HG02938 (cell line): Measurements from ENCODE around the gene NKAIN2.
"Not testable (repeated sequence)": the region's sequence is repeated elsewhere in the genome, so short reads cannot be mapped to it uniquely, and the experiment has no call there.

Source experiments
- ATAC-seq: cut with Tn5 transposase; IDR thresholded peaks from one replicate; pipeline ENCODE4 v1.9.1; 2021; ENCODE audit warnings: mild to moderate bottlenecking, moderate library complexity; ENCODE audit not compliant: unreplicated experiment

Gene NKAIN2

DNA sequence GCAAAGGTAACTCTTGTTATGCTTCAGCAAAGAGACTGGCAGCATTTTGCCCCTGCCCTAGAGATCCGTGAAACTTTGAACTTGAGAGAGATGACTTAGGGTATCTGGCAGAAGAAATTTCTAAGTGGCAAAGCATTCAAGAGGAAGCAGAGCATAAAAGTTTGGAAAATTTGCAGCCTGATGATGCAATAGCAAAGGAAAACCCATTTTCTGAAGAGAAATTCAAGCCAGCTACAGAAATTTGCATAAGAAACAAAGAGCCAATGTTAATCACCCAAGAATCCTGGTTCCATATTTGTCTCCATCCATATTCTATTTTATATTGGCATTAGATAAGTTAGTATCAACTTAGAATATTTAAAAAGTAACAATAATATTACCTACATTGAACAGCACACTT is 934.1 kb downstream of the NKAIN2 start:
- not testable (repeated sequence) for ATAC-seq

DNA sequence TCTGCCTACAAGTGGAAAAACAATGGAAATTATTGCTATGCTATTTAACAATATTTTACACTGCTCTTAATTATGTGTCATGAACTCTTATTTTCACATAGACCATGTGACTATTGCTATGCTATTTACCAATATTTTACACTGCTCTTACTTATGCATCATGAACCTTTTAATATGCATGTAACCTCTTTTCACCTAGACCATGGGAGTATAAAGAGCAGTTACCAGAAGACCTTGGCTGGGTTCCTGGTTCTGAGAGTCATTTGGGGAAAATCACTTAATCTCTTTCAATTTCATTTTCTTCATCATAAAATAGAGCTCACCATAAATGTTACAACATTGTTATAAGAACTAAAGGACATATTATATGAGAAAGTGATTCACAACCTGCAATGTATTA is 934.8 kb downstream of the NKAIN2 start:
- ATAC-seq: no peak

DNA sequence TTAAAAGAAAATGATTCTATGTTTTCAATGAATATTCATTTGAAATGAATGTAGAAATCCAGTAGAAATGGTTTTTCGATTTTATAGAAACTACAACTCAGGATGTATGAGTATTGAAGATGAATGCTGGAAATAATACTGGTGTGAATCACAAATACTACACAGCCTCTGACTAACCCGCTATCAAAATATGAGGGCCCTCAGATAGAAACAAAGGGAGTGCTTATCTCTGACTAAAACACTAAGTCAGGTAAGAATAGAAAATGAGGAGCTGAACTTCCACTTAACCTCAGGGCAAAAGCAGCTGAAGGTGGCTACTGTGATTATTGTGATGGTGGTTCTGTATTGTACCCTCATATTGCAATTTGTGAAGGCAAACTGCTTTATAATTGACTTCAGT is 937.7 kb downstream of the NKAIN2 start:
- ATAC-seq: no peak

DNA sequence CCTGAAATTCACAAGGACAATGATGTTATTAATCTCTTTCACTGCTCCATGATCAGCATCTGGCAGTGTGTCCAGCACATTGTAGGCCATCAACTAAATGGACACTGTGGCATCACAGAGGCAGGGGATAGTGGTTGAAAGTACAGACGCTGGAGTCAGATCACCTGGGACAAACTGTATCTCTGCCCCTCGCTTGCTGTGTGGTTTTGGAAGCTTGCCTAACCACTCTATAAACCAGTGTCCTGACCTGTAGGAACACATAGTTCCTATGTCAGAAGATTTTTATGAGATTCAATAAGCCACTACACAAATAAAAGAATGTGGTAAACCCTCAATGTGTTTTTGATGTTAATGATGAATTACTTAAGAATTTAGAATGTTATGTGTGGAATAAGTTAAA is 939.3 kb downstream of the NKAIN2 start:
- no peak for ATAC-seq

DNA sequence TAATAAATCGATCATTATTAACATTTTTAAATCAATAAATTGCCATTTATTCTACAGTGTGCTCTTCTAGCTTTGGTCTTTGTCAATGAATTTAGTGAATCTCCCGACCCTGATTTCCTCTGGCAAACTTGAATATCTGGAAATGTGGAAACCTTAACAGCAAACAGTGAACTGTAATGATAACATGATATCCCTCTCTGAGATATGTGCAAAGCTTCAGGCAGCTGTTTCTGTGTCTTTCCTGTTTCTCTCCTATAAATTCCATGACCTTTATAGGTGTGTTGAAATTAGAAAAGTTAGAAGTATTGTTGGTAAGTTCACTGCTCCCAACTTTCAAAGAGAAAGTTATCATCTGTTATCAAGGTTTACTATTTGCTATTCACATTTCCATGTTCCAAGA is 939.8 kb downstream of the NKAIN2 start:
- no peak for ATAC-seq

DNA sequence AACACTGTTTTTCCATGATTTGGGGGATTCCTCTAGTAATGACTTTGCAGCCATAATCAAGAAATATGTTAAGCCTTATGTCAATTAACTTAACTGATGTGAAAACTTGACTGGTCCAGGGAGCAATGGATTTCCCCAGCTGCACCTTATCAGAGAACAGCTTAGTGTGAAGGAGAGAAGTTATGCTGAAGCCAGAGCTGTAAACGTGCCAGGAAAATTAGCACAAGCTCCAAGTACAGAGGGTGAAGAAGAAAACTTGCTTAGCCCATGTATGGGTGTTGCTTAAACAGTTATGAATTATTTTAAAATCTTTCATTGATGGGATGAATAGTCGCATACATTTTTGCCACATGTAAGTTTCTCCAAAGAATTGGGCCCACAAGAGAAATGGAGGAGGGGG is 943.7 kb downstream of the NKAIN2 start:
- ATAC-seq: no peak

DNA sequence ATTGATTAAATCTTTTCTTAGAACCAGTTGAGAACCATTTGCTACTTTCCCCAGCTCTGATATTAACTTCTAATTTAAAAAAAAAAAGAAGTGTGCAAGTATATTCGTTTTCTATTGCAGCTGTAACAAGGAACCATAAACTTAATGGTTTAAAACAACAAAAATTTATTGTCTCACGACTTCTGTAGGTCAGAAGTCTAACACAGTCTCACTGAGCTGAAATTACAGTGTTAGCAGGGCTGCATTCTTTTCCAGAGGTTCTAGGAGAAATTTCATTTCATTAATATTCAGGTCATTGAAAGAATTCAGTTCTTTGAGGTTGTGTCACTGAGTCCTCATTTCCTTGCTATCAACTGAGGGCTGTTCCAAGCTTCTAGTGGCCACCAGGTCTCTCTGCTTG is 945.1 kb downstream of the NKAIN2 start:
- no peak for ATAC-seq

DNA sequence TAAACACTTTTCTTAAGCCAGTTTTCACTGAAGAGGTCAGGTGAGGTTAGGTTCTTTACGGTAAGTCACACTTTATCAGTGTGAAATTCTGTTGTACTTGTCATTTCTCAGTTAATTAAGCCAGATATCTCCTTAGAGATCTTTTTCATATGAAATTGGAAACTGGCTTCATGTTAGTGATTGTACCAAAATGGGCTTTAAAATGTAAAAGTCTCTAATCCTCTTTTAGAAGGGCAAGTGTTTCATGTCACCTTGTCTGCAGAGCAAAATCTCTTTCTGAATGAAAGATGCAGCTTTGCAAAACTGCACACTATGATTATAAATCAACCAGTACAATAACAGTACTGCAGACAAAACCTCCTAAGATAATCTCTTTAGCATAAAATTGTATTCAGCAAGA is 949.3 kb downstream of the NKAIN2 start:
- ATAC-seq: no peak

DNA sequence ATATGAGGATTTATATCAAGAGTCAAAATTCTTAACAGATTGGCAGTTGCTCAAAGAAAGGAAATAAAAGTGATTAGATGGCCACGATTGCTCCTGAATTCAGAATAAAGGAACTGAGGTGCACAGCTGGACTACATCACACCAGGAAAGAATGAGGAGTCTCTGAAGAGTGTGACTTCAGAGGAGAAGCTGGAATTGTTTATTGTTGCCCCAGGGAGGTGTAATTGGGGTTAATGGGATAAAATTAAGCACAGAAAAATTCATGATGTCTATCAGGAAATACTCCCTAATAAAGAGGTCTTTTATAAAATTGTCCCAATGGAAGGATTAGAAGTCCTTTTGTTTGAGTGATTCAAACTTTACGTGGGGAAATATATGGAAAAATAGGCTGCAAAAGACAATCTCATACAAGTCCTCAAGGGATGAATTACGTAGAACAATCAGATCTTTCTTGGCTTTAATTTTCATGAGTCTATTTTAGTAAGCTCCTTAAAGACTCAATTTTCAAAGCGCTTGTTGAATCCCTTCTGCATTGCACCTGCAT is 950.0 kb downstream of the NKAIN2 start:
- ATAC-seq: no peak

DNA sequence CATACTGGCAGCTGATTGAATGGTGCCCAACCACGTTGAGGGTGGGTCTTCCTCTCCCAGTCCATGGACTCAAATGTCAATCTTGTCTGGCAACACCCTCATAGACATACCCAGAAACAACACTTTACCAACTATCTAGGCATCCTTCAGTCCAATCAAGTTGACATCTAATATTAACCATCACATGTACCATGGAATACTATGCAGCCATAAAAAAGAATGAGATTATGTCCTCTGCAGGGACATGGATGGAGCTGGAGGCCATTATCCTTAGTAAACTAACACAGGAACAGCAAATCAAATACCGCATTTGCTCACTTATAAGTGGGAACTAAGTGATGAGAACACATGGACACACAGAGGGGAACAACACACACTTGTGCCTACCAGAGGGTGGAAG is 951.7 kb downstream of the NKAIN2 start:
- no peak for ATAC-seq

DNA sequence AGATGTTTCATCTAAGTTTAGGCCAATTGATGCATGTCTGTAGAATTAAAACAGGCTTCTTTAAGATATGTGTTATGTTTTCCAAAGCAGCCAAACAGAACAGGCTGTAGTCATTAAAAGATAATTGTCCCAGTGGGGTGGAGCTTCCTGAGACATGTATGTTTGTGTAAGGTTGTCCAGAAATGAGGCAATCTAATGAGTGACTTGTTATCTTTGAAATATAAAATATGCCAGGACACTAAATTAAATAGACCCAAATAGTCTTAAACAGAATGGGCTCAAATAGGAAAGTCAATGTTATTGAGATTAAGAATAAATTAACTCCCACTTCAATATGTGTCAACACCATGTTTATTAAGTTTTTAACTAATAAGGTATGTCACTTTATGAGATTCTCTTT is 953.9 kb downstream of the NKAIN2 start:
- ATAC-seq: no peak

DNA sequence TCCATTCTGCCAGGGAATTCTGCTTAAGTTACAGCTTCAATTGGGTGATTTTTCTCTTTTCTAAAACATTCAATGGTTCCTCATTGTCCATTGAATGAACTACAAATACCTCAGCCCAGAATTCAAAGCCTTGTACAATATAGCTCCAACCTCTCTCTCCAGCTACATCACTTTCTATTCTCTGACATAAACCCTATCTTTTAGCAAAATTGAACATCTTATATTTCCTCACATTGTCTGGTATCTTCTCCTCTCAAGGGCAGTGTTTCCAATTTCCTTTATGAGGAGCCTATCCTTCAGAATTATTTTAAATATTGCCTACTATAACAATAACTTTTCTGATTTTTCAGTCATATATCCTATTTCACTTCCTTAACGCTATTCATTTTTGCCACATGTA is 955.0 kb downstream of the NKAIN2 start:
- no peak for ATAC-seq

DNA sequence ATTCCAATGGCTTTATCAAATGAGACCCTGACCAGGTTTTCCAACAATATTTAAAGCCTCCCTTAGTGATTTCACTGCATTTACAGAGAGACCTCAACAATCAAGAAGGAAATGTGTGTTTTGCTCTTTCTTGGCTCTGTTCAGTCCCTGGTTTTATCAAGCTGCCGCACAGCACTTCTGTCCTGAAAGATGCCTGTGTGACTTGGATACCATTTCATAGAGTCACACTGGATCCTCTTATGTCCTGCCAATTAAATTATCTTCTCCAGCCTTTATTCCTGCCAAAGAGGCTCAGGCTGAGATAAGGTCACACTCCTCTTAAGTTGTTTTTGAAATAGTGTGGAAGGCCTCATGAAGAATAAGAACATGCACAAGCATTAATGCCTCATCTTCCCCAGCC is 961.6 kb downstream of the NKAIN2 start:
- no peak for ATAC-seq

DNA sequence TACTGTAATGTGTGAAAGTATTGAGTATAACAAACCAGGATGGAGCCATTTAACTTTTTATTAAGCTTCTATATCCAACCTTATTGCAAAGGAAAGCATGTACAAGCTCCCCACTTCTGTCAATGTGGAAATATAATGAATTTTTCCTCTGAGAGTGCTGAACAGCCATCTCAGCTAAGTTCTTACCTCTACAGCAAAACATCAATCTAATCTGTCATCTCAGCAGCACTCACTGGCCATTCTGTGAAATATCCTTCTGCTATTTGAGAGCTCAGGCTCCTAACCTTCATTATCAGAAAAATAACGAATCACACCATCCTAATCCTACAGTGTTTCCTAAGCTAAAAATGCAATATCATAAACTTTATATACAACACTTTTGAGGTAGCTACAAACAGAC is 964.6 kb downstream of the NKAIN2 start:
- no peak for ATAC-seq

DNA sequence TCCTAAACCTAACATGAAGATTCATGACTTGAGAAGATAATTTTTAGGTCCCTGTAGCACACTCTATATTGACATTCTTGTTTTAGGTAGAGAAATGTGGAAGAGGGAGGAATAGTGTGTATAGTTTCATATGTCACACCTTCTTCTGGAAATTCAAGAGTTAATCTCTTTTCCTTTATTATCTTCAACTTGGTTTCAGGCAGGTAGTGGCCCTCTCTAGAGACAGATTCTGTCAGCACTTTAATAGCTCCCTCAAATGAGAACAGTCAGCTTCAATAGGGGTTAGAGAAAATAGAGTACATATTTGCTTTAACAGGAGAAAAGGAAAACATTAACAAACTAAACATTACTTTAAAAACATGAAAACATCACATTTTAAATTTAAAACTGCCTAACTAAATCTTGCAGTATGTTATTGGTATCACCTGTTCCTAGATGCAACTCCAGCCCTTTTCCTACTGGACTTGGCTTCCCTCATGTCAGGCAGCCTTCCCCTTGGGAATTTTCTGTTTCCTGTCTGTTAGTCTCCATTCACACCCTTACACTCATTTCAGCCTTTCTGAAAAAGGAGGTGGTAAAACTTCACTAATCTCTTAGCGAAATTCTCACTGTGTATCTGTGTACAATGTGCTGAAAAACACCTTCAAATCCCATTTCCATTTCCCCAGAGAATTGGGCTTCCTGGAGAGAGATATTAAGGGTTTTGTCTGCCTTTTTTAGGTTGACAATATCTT is 966.3 kb downstream of the NKAIN2 start:
- ATAC-seq: no peak

DNA sequence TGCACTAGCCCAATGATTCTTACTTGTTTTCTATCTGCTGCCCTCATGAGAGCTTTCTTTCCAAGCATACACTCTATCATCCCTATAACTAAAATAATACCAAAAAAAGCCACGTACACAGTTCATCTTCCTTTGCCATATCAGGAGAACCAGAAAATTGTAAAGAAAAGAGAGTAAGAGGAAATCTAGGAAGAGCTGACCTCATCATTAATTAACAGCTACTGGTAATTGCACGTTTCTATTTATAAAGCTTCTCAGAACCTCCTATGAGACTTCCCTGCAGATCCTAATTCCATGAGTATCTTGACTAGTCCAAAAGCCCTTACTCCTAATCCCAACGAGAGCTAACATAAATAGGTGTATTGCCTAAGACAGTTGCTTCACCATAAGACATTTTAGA is 967.1 kb downstream of the NKAIN2 start:
- ATAC-seq: no peak

DNA sequence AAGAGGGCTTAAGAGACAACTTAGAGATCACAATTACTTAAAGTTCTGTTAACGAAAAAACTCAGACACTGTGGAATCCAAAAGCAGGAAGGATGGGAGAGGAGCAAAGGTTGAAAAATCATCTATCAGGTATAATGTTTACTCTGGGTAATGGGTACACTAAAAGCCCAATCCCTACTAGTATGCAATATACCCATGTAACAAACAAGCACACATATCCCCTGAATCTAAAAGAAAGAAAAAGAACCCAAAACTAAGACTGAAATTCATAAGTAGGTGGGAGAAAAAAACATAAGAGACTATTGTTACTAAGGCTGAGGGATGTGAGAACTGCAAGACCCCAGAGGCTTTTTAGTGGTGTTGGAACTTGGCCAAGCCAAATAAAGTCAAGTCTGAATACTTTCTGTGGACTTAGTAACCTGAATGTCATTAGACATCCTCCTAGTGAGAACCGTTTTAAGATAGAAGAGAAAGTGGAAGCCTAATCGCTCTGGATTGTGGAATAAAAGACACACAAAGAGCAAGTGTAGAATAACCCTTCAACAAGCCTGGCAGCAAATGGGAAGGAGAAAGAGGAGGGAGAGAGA is 969.2 kb downstream of the NKAIN2 start:
- no peak for ATAC-seq

DNA sequence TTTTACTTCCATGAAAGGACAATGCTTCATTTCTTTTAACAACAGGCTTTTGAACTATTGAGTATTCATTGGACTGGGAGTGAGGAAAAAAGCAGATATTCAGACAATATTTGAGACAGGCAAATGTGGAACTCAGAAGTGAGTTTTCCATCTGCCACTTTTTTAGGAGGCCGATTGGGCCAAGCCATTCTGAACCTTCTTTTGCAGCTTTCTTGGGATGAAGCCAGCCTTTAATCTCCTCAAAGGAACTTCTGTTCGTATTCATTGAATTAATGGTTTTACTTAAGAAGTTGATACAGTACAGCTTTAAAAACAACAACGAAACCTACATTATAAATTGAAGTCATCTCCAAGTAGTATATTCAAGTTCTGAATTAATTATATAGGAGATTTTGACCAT is 971.5 kb downstream of the NKAIN2 start:
- no peak for ATAC-seq

DNA sequence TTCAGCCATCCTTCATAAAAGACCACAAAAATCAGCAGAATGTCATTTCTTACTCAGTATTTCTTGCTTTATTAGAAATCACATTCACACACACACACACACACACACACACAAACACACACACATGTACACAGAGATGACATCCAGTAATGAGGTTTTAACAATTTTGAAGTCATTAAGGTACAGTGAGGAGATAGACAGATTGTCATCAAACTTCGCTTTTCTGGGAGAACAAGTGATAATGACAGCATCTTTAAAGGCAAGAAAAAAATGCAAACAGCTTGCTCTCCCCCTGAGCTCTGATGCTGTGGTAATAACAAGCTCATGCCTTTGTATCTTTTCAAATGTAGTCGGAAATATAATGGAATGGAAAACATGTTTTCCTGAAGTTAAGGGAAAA is 974.2 kb downstream of the NKAIN2 start:
- ATAC-seq: no peak

DNA sequence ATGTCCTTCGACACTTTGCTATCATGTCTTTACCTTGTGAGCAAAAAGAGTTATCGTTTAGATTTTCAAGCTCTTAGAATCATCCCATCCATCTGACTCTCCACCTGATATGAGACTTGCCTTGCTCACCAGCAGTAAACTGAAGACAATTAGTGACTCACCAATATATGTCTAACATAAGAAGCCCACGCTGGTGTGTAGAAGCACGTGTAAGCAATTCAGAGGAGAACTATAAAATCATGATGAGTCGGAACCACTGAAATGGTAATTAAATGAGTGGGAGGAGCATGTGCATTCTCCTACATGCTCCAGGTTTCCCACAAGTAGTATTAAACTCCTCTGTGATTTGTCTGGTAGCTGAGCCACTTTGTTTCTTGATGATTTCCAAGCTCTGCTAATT is 977.0 kb downstream of the NKAIN2 start:
- ATAC-seq: no peak

DNA sequence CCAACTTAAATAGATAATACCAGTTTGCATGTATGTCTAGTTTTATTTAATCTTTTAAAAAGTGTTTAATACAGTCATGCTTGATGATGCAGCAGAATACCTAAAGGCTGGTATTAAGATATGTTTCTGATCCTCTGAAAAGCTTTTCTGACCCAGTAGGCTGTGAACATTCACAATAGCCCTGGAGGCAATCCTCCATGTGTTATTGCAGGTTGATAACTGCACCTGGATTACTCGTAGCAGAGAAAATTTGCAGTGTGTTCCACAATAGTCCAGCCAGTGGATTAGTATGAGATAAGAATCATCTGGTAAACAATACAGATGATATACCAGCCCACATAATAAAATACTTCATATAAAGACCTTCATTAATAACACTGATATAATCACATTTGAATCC is 979.7 kb downstream of the NKAIN2 start:
- no peak for ATAC-seq

DNA sequence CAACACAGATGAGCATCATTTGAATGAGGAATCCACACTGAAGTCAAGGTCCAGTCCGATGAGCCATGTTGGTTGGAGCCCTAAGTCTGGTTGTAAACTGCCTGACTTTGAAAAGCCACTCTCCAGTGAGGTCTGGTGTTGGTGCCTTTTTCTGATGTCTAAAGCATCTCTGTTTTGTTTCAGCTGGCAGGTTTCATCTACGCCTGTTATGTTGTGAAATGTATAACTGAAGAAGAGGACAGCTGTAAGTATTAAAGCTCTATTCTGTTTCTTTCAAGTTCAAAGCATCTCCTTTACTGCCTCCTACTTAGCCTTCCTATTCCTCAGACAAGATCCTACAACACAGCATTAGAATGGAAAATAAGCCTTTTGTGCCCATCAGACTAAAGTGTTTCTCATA is 987.5 kb downstream of the NKAIN2 start:
- no peak for ATAC-seq

DNA sequence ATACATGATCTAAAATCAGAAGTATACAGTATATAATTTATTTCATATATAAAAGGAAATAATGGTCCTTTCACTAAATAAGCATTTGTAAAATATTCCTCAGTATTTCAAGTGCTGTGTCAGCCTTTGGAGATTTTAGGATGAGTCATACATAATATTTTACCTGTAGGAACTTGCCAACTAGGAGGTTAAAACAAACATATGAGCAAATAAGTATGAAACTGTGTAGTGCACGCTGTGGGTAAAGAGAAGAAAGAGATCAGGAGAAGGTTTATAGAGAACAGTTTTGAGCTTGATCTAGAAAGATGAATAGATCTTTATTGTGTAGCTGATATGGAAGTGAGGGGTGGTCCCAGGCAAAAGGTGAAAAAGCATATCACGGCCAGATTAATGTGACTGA is 988.7 kb downstream of the NKAIN2 start:
- ATAC-seq: no peak
